Common myeloid progenitor, CD34-positive (primary cell): ENCODE results near the gene CCDC50.

ENCODE experiments used
- CTCF ChIA-PET: fragments of 350-600 bp; sonication (Branson Sonifier 250); formaldehyde crosslinking; loops from one replicate; lab custom pipeline; 2021; ENCODE audit warnings: antibody characterized with exemption; lab: Charles Lee
- POLR2A ChIA-PET: fragments of 350-600 bp; sonication (Branson Sonifier 250); formaldehyde crosslinking; loops from one replicate; lab custom pipeline; 2021; ENCODE audit warnings: antibody characterized with exemption; lab: Charles Lee
- DNase-seq, 3 donors: peaks; one replicate each; pipeline versions ENCODE4 v3.0.0 to v3.0.0-alpha.2; 2013
- H3K27ac ChIP-seq, 2 experiments: 1 replicate in 1 of 2; 2 replicates in 1 of 2; pipeline ENCODE4 v1.7.0; 2013; ENCODE audit warnings: inconsistent platforms in 2 of 2, low read length in 2 of 2, mild to moderate bottlenecking in 2 of 2, low read depth in 1 of 2, moderate library complexity in 1 of 2; ENCODE audit not compliant: severe bottlenecking in 2 of 2, insufficient read depth in 1 of 2, poor library complexity in 1 of 2
- H3K27me3 ChIP-seq, 5 experiments: replicated peaks in 2 of 5; 1 replicate in 3 of 5; 2 replicates in 2 of 5; pipeline versions ENCODE4 v1.6.1 to v1.7.0; 2013; ENCODE audit warnings: low read length in 4 of 5, mild to moderate bottlenecking in 2 of 5, moderate library complexity in 2 of 5, inconsistent platforms in 1 of 5; ENCODE audit not compliant: insufficient read depth in 5 of 5, control insufficient read depth in 4 of 5
- H3K36me3 ChIP-seq, 4 experiments: 1 replicate in 2 of 4; 2 replicates in 2 of 4; pipeline versions ENCODE4 v1.6.1 to v1.7.0; 2013; ENCODE audit warnings: low read length in 3 of 4, control low read depth in 1 of 4, mild to moderate bottlenecking in 1 of 4; ENCODE audit not compliant: control insufficient read depth in 4 of 4, insufficient read depth in 4 of 4
- H3K4me1 ChIP-seq, 4 experiments: 1 replicate in 3 of 4; 2 replicates in 1 of 4; pipeline versions ENCODE4 v1.6.1 to v1.7.1; 2013; ENCODE audit warnings: low read length in 3 of 4, mild to moderate bottlenecking in 3 of 4, control low read depth in 1 of 4, inconsistent platforms in 1 of 4, moderate library complexity in 1 of 4; ENCODE audit not compliant: control insufficient read depth in 4 of 4, insufficient read depth in 4 of 4; ENCODE audit errors: control extremely low read depth in 1 of 4
- H3K4me3 ChIP-seq, 7 experiments: 1 replicate in 4 of 7; 2 replicates in 3 of 7; pipeline versions ENCODE4 v1.5.1 to v1.7.0; 2013; ENCODE audit warnings: mild to moderate bottlenecking in 7 of 7, low read length in 6 of 7, moderate library complexity in 6 of 7, inconsistent platforms in 2 of 7, low read depth in 2 of 7, control low read depth in 1 of 7; ENCODE audit not compliant: insufficient read depth in 4 of 7, control insufficient read depth in 1 of 7; ENCODE audit errors: extremely low read depth in 1 of 7
- H3K9me3 ChIP-seq, 5 experiments: 1 replicate in 4 of 5; 2 replicates in 1 of 5; pipeline versions ENCODE4 v1.6.1 to v1.7.1; 2013; ENCODE audit warnings: low read length in 4 of 5, mild to moderate bottlenecking in 2 of 5, inconsistent platforms in 1 of 5, low read depth in 1 of 5, moderate library complexity in 1 of 5; ENCODE audit not compliant: control insufficient read depth in 4 of 5, insufficient read depth in 2 of 5; ENCODE audit errors: control extremely low read depth in 1 of 5
- WGBS: methylation state at CpG from one replicate; pipeline ENCODE4 v1.1.5; 2013; ENCODE audit not compliant: insufficient coverage; 5-methylcytosine and 5-hydroxymethylcytosine counted together

CCDC50 gene

DNA sequence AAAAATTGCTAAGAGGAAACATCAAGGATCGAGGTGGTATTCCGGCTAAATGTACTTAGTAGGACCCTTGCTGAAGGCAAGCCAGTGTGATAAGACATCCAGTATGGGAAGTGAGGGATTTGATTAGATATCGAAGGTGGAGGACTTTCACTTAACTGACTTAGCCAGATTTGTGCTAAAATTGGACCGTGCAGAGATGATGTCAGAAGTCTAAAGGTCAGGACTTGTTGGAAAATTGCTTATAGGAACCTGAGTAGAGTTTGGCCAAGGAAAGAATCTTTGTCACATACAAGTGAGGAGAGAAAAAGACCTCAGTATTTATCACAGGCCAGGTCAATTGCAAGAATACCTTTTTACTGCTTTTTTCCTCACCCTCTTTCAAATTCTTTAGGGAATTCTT is 100.9 kb downstream of the CCDC50 start:
- WGBS: 81% methylated on average over 3 of the region's 4 CpGs
- ChIA-PET POLR2A (interaction anchor here (0.5 kb wide), 1 partner anchor 659 kb away, joined by 3 read pairs; no protein-coding TSS in a partner anchor), CTCF (interaction anchor here (1.4 kb wide), 1 partner anchor 12 kb away, joined by 3 read pairs; no protein-coding TSS in a partner anchor)
- H3K4me1 ChIP-seq: no peaks in the 10 kb centered on the region
- H3K27ac ChIP-seq: no peak overlapping the region
- no peaks in the 10 kb centered on the region for H3K9me3 ChIP-seq
- no peak overlapping the region for H3K4me3 ChIP-seq
- H3K27me3 ChIP-seq: peaks cover 0 to 2% (median 0%) of the 10 kb centered on the region in 5 experiments
- H3K36me3 ChIP-seq: no peaks in the 10 kb centered on the region
- DNase-seq: no peak

DNA sequence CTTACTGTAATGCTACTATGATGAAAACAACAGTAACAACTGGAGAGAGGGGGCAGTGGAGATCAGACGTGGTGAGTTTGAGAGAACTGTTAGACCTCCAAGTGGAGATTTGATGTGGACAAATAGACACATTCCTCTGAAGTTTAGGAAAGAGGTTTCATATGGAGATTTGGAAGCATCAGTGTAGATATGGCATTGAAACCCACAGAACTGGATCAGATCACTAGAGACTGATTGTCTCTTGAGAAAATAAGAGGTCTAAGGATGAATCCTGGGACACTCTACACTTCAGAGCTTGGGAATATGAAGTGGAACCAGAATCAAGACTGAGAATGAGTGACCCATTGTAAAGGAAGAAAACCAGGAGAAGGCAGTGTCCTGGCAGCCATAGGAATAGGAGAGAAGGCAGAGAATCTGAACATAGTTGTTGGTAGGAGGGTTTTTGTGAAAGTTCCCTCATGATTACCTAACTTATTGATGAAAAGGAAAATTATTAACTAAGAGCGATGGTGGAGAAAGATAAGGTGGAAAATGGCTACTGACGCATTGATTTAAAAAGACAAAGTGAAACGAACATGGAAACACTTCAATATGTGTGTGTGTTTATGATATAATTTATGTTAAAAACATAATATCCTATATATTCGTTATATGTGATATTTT is 102.1 kb downstream of the CCDC50 start:
- no peak for DNase-seq
- ChIA-PET CTCF (interaction anchor here (1.4 kb wide), 1 partner anchor 13 kb away, joined by 3 read pairs; no protein-coding TSS in a partner anchor), POLR2A (no interaction called here)
- H3K9me3 ChIP-seq: no peaks in the 10 kb centered on the region
- no peak overlapping the region for H3K27ac ChIP-seq
- H3K4me1 ChIP-seq: no peaks in the 10 kb centered on the region
- WGBS: 100% methylated on average over 1 of the region's 5 CpGs
- H3K36me3 ChIP-seq: no peaks in the 10 kb centered on the region
- H3K27me3 ChIP-seq: peaks cover 0 to 2% (median 0%) of the 10 kb centered on the region in 5 experiments
- H3K4me3 ChIP-seq: no peak overlapping the region

DNA sequence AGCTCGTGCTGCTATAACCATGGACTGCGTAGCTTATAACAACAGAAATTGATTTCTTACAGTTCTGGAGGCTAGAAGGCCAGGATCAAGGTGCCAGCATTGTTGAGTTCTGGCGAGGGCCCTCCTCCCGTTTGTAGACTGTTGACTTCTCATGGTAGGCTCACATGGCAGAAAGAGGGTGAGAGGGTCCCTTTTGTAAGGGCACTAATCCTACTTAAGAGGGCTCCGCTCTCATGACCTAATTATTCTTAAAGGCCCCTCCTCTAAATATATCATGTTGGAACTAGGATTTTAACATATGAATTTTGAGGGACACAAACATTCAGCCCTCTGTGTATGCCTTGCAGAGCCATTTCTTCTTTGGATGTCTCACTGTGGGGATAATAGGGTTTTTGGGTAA is 103.0 kb downstream of the CCDC50 start:
- Histone ChIP-seq H3K27me3 (peaks cover 0 to 2% (median 0%) of the 10 kb centered on the region in 5 experiments), H3K4me1 (no peaks in the 10 kb centered on the region), H3K36me3 (no peaks in the 10 kb centered on the region), H3K27ac (no peak overlapping the region), H3K4me3 (no peak overlapping the region), H3K9me3 (no peaks in the 10 kb centered on the region)
- DNase-seq: no peak
- WGBS: 97% methylated on average over 4 of the region's 5 CpGs
- CTCF ChIA-PET: no interaction called here
- POLR2A ChIA-PET: no interaction called here

DNA sequence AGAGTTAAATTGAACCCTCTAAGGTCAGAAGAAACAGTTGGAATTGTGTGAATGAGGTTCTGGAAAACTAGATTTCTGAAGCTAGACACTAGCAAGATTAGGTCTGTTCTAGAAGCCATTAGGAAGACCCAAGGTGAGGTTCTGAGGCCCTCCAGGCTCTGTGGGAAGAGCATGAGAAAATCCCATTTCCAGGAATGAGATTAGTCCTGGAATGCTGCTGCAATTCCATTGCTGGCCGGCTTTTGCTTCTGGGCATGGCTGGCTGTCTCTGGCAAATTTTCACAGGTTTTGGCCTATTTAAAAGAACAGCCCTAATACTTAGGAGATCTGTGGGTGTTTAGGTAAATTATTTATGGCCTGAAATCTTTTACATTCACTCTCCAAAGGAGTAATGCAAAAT is 104.8 kb downstream of the CCDC50 start:
- peaks cover 0 to 2% (median 0%) of the 10 kb centered on the region in 5 experiments for H3K27me3 ChIP-seq
- H3K9me3 ChIP-seq: no peaks in the 10 kb centered on the region
- ChIA-PET CTCF (no interaction called here), POLR2A (no interaction called here)
- H3K36me3 ChIP-seq: no peaks in the 10 kb centered on the region
- DNase-seq: no peak
- H3K4me1 ChIP-seq: no peaks in the 10 kb centered on the region
- H3K27ac ChIP-seq: no peak overlapping the region
- no peak overlapping the region for H3K4me3 ChIP-seq
- 83% methylated on average over 1 of the region's 1 CpG for WGBS

DNA sequence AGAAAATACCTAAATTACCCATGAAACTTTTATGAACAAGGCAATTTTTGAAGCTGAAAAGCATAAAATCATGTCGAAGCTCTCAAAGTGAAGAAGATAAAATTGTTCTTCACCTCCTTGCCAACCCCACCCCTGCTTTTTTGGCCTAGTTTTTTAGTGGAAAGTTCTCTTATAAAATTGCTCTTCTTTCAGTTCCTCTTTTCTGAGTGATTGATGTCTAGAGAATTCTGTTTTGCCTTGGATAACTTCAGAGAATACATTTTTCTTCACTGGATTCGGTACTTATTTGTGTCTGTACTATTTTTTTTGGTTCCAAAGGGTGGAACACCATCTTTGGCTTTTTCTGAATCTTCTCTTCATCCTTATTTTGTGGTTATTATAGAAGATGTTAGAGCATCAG is 106.8 kb downstream of the CCDC50 start:
- Histone ChIP-seq H3K9me3 (peaks cover 0 to 2% (median 0%) of the 10 kb centered on the region in 5 experiments), H3K27me3 (peaks cover 0 to 2% (median 0%) of the 10 kb centered on the region in 5 experiments), H3K4me3 (no peak overlapping the region), H3K4me1 (no peaks in the 10 kb centered on the region), H3K27ac (no peak overlapping the region), H3K36me3 (no peaks in the 10 kb centered on the region)
- WGBS: 49% methylated on average over 2 of the region's 2 CpGs
- ChIA-PET CTCF (no interaction called here), POLR2A (no interaction called here)
- DNase-seq: no peak

DNA sequence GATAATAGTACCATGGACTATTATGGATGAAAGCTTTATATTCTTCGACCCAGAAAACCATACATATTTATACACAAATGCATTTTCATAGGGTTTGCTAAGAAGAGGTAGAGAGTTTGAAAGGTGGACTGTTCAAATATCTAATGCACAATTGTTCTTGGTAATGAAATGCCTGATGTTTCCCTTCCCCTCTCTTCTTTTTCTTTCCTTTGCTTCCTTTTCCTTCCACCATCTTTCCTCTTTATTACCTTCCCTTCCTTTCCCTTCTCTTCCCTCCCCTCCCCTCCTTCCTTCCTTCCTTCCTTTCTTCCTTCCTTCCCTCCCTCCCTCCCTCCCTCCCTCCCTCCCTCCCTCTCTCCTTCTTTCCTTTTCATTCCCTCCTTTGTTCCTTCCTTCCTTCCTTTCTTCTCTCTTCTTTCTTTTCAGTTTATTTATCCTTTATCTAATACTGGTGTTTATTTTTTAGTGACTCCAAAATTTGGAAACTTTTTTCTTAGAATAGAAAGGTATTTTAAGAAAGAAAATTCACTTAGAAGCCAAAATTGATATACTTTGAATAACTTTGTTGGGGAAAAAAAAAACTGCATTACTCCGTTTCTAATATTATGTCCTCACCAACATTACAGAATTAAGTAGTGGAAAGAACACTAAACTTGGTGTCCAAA is 109.1 kb downstream of the CCDC50 start:
- no peak for DNase-seq
- Histone ChIP-seq H3K4me3 (no peak overlapping the region), H3K27ac (no peak overlapping the region), H3K4me1 (no peaks in the 10 kb centered on the region), H3K36me3 (no peaks in the 10 kb centered on the region), H3K9me3 (peaks cover 0 to 3% (median 0%) of the 10 kb centered on the region in 5 experiments), H3K27me3 (peaks cover 0 to 4% (median 0%) of the 10 kb centered on the region in 5 experiments)
- WGBS: no CpG with 5 or more reads among the region's 2 CpGs
- CTCF ChIA-PET: no interaction called here
- POLR2A ChIA-PET: no interaction called here

DNA sequence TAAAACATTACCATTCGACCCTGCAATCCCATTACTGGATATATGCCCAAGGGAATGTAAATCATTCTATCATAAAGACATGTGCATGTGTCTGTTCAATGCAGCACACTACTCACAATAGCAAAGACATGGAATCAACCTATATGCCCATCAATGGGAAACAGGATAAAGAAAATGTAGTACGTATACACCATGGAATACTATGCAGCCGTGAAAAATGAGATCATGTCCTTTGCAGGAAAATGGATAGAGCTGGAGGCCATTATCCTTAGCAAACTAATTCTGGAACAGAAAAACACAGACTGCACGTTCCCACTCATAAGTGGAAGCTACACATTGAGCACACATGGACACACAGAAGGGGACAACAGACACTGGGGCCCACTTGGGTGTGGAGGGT is 111.3 kb downstream of the CCDC50 start:
- CTCF ChIA-PET: no interaction called here
- WGBS: 100% methylated on average over 2 of the region's 4 CpGs

More for the DNA sequence above, 111.3 kb downstream of the CCDC50 start:
- no peak overlapping the region for H3K4me3 ChIP-seq
- no peak for DNase-seq
- H3K9me3 ChIP-seq: peaks cover 0 to 3% (median 0%) of the 10 kb centered on the region in 5 experiments
- H3K27me3 ChIP-seq: peaks cover 0 to 4% (median 0%) of the 10 kb centered on the region in 5 experiments
- H3K4me1 ChIP-seq: no peaks in the 10 kb centered on the region
- H3K27ac ChIP-seq: no peak overlapping the region
- POLR2A ChIA-PET: no interaction called here
- no peaks in the 10 kb centered on the region for H3K36me3 ChIP-seq
